Measurements from ENCODE around the gene RAB40C.

- TF ChIP-seq, protein P1, sequence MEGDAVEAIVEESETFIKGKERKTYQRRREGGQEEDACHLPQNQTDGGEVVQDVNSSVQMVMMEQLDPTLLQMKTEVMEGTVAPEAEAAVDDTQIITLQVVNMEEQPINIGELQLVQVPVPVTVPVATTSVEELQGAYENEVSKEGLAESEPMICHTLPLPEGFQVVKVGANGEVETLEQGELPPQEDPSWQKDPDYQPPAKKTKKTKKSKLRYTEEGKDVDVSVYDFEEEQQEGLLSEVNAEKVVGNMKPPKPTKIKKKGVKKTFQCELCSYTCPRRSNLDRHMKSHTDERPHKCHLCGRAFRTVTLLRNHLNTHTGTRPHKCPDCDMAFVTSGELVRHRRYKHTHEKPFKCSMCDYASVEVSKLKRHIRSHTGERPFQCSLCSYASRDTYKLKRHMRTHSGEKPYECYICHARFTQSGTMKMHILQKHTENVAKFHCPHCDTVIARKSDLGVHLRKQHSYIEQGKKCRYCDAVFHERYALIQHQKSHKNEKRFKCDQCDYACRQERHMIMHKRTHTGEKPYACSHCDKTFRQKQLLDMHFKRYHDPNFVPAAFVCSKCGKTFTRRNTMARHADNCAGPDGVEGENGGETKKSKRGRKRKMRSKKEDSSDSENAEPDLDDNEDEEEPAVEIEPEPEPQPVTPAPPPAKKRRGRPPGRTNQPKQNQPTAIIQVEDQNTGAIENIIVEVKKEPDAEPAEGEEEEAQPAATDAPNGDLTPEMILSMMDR (IDR thresholded peaks at IDR 0.05) = no peak
- no peak for TF ChIP-seq POLR2AphosphoS5 (IDR thresholded peaks at IDR 0.05)
- no peak for TF ChIP-seq EP300 (IDR thresholded peaks at IDR 0.05)
Observed at GRCh38 chr16:675884-676564, 86.2 kb downstream of the RAB40C start.
